ENCODE results near the gene RHBDF1.

DNA sequence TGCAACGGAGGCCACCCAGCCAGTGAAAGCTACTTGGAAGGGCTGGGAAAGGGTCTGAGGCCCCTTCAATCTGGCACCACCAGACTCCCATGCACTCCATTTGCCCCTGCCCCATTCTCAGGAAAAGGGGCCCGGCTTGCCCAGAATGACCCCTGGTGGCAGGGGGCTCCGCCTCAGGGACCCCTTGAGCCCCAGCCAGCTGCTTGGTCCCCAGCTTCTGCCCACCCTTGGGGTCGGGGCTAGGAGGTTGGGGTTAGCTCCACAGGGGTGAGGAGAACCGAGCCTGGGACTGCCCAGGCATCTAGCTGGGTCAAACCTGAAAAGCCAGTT lies 1.3 kb downstream of the RHBDF1 start:
- TF ChIP-seq POLR2A (IDR thresholded peaks at IDR 0.05; ENCODE audit: low read depth, low read length) (no peak), POLR2AphosphoS5 (IDR thresholded peaks at IDR 0.05; ENCODE audit: low read depth, low read length) (no peak), TAF1 (IDR thresholded peaks at IDR 0.05; ENCODE audit: borderline replicate concordance, low read depth, low read length) (no peak)
